Heart right ventricle (tissue), 16 donors: ENCODE measurements around the gene RANBP6. TPM values are rescaled to one million over a fixed set of nuclear protein-coding genes. Genes with fewer than 3 reads are reported as not detected.

Experiments used
- ATAC-seq, 8 donors: fragments of 200-7000 bp; cut with Tn5 transposase; one replicate each; pipeline ENCODE4 v1.9.1; 2020; ENCODE audit warnings: mild to moderate bottlenecking in 8 of 8, moderate library complexity in 8 of 8, moderate number of reproducible peaks in 1 of 8
- DNase-seq, 2 donors: peaks; one replicate each; pipeline ENCODE4 v3.0.0-alpha.2; 2020
- H3K27ac ChIP-seq, 10 donors: fragments of 200-600 bp; sonication (generic) in 2 of 10; one replicate each; pipeline versions ENCODE4 v1.5.0 to v1.8.0; 2020 to 2022; ENCODE audit warnings: mild to moderate bottlenecking in 3 of 10
- H3K27me3 ChIP-seq, 7 donors: fragments of 200-600 bp; one replicate each; pipeline ENCODE4 v1.8.0; 2021 to 2022; ENCODE audit warnings: mild to moderate bottlenecking in 2 of 7
- H3K36me3 ChIP-seq, 9 donors: fragments of 200-600 bp; sonication (generic) in 1 of 9; one replicate each; pipeline versions ENCODE4 v1.5.0 to v1.8.0; 2020 to 2022; ENCODE audit warnings: mild to moderate bottlenecking in 2 of 9
- H3K4me1 ChIP-seq, 9 donors: fragments of 200-600 bp; sonication (generic) in 1 of 9; one replicate each; pipeline versions ENCODE4 v1.5.0 to v1.8.0; 2020 to 2022; ENCODE audit warnings: mild to moderate bottlenecking in 4 of 9
- H3K4me3 ChIP-seq, 10 donors: fragments of 200-600 bp; sonication (generic) in 2 of 10; one replicate each; pipeline versions ENCODE4 v1.5.0 to v1.8.0; 2020 to 2022; ENCODE audit warnings: mild to moderate bottlenecking in 7 of 10, moderate library complexity in 2 of 10
- H3K9me3 ChIP-seq, 11 donors: fragments of 200-600 bp in 10 of 11; sonication (generic) in 2 of 11; one replicate each; pipeline versions ENCODE4 v1.5.0 to v1.8.0; 2013 to 2022; ENCODE audit warnings: mild to moderate bottlenecking in 2 of 11, control low read depth in 1 of 11, moderate library complexity in 1 of 11
- WGBS, 2 donors: extraction: QIAGEN DNeasy Blood & Tissue Kit; methylation state at CpG; one replicate each; pipeline ENCODE4 v1.1.7; 2013; ENCODE audit warnings: inconsistent platforms in 1 of 2; 5-methylcytosine and 5-hydroxymethylcytosine counted together
- intact Hi-C, 10 donors: fragments of 100-400 bp; cut with DNase I; formaldehyde crosslinking; loops; one replicate each; pipeline versions ENCODE4 v1.11.1 to v1.14.2; 2022
- microRNA-seq, 2 donors: library from miRNA; unstranded; fragments of <30 nt; microRNA quantifications; one replicate each; pipeline ENCODE4 v1.2.0, GENCODE V29; 2021
- polyA plus RNA-seq, 2 donors: library from polyadenylated mRNA; stranded (reverse); fragments of 200-250 nt; gene quantifications; one replicate each; pipeline ENCODE4 v1.2.3, GENCODE V29; 2013
- total RNA-seq, 10 donors: library from RNA; stranded (reverse); fragmentation: NEBNext Ultra II Directional in 3 of 10; extraction: Animal tissue kit (Norgen Biotek cat#: 25700) in 3 of 10; gene quantifications; one replicate each; pipeline versions ENCODE4 v1.2.1 to v1.2.4, GENCODE V29; 2021 to 2023
- TF ChIP-seq, protein P1 (sequence below), 9 donors: fragments of 200-600 bp; sonication (generic) in 2 of 9; IDR thresholded peaks; one replicate each; pipeline versions ENCODE4 v1.5.0 to v1.8.0; 2021 to 2022; ENCODE audit warnings: antibody characterized with exemption in 9 of 9, mild to moderate bottlenecking in 5 of 9, moderate library complexity in 1 of 9
- donor health status: Arrhythmogenic right ventricular cardiomyopathy.
- donor health status: ischemic (EF 13 %, LVEDD 7.1; RV severe dilation, severe dysfunction).
- donor health status: healthy with polysubstance abuse.
- donor health status: DM: no; HTN: yes; CAD: no.
- donor health status: DM: no; HTN: no; CAD: no.
- donor health status: ischemic (EF 25% LVEDD 6.9; RV normal size, moderate dysfunction).
- donor health status: ischemic (EF 25% LVEDD 5.7; RV mildly dilated, moderate dysfunction).
- donor health status: healthy.
- donor health status: DM: yes; HTN: yes; CAD: no.
- donor health status: Ischemic cardiomyopathy.
- donor health status: ischemic (EF 35%, LVEDD 5.7; RV mildly dilated, moderate dysfunction).
- donor health status: nonischemic (EF 11% LVEDD 7.7; RV severe dilation, severe dysfunction).
- donor health status: DM: yes; HTN: yes; CAD: no.
- donor health status: PGD.
- donor health status: ischemic (EF 29% LVEDD 5.4; RV normal size, mild dysfunction).
- donor health status: nonischemic (EF 23%, LVEDD 6.1; RV moderate dilation, normal function).

The RANBP6 gene
- total and polyA plus RNA-seq, 12 donors = 8.7 to 36.2 (median 25.3) TPM

DNA sequence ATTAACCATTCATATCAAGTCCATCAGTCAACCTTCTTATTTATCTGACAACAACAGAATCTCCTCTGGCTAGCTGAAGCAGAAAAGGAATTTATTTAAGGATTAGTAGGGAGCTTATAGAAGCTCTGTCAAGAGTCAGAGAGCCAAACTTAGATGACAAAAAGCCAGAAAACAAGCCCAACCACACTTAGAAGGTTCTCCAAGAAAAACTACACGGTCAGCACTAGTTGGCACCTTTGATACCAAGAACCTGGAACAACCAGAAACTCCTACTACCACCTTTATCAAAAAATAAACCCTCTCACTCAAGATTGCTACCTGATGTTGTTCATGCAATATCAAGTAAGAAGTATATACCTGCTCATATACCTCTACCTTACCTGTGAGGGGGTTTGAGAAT is 36.9 kb downstream of the RANBP6 start:
- H3K4me1 ChIP-seq = peaks cover 0 to 20% (median 12%) of the 10 kb centered on the region in 9 donors
- 68 to 74% methylated on average over 1 of the region's 1 CpG for WGBS, 2 donors
- DNase-seq (no peak), ATAC-seq (no peak)
- peaks cover 0 to 7% (median 0%) of the 10 kb centered on the region in 11 donors for H3K9me3 ChIP-seq
- H3K4me3 ChIP-seq = no peak overlapping the region
- TF ChIP-seq, protein P1, sequence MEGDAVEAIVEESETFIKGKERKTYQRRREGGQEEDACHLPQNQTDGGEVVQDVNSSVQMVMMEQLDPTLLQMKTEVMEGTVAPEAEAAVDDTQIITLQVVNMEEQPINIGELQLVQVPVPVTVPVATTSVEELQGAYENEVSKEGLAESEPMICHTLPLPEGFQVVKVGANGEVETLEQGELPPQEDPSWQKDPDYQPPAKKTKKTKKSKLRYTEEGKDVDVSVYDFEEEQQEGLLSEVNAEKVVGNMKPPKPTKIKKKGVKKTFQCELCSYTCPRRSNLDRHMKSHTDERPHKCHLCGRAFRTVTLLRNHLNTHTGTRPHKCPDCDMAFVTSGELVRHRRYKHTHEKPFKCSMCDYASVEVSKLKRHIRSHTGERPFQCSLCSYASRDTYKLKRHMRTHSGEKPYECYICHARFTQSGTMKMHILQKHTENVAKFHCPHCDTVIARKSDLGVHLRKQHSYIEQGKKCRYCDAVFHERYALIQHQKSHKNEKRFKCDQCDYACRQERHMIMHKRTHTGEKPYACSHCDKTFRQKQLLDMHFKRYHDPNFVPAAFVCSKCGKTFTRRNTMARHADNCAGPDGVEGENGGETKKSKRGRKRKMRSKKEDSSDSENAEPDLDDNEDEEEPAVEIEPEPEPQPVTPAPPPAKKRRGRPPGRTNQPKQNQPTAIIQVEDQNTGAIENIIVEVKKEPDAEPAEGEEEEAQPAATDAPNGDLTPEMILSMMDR (IDR thresholded peaks at IDR 0.05) = no peak
- no peaks in the 10 kb centered on the region for H3K27me3 ChIP-seq
- no peak overlapping the region for H3K27ac ChIP-seq
- peaks cover 0 to 50% (median 0%) of the 10 kb centered on the region in 9 donors for H3K36me3 ChIP-seq
- intact Hi-C loops = no loop called here

DNA sequence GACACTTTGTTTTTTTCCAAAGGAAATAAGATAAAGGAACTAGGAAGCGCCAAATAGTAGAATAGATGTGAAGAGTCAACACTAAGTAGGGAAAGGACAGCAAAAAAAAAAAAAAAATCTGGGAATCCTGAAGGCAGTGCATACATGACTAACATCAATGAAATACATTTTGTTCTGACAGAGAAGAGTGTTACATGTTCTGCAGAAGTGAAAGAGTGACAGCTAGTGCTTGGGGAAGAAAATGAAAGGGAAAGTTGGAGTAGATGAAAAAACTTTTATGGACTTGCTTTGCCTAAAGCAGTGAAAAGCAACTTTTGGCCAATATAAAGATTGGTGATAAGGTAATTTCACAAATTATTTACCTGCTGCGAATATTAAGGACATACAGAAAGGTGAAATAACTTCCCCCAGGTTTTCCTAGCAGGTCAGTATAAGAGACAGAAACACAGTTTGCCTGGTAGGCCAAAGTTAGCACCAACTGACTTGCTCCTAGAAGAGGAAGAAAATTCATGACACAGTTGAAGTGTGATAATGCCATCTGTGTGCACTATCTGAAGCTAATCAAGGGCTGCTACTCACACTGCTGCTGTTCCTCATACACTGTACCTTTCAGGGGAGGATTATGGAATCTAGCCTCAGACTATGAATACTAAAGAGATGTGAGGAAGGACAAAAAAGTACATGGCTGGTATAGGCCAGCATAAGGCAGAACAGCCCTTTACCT is 38.6 kb downstream of the RANBP6 start:
- H3K4me3 ChIP-seq = no peak overlapping the region
- TF ChIP-seq, protein P1 (IDR thresholded peaks at IDR 0.05) = peak in 3 of 9 donors; percentile 19 to 29 (median 25)
- peak overlapping the region in 4 of 10 donors; percentile 46 to 57 (median 54) for H3K27ac ChIP-seq
- H3K9me3 ChIP-seq = peaks cover 0 to 7% (median 0%) of the 10 kb centered on the region in 11 donors
- 84 to 91% methylated on average over 2 of the region's 2 CpGs for WGBS, 2 donors
- peak in 6 of 8 donors; percentile 9 to 88 (median 52) for ATAC-seq
- no peaks in the 10 kb centered on the region for H3K27me3 ChIP-seq
- H3K36me3 ChIP-seq = peaks cover 0 to 45% (median 0%) of the 10 kb centered on the region in 9 donors
- intact Hi-C loops = no loop called here
- no peak for DNase-seq
- H3K4me1 ChIP-seq = peaks cover 0 to 20% (median 12%) of the 10 kb centered on the region in 9 donors

DNA sequence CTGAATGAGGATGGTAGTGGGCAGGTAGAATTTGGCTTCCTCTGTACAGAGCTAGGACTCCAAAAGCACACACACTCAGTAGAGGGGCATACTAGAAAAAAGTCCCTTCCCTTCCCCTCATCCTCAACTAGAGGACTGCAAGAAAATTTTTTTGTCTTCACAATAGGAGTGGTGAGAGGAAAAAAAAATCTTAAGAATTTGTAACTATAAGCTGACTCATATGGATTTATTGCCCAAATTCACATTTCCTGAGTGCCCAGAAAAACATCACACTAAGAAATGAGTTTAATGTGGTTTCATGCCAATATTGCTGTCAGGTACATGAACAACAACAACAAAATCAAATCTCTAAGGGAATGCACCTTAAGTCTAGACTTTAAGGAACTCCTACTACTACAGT is 43.7 kb downstream of the RANBP6 start:
- Histone ChIP-seq H3K4me1 (peaks cover 0 to 11% (median 7%) of the 10 kb centered on the region in 9 donors), H3K9me3 (peaks cover 0 to 7% (median 0%) of the 10 kb centered on the region in 11 donors), H3K27ac (no peak overlapping the region), H3K4me3 (no peak overlapping the region), H3K27me3 (no peaks in the 10 kb centered on the region), H3K36me3 (peaks cover 0 to 75% (median 12%) of the 10 kb centered on the region in 9 donors)
- intact Hi-C loops = no loop called here
- TF ChIP-seq, protein P1 (IDR thresholded peaks at IDR 0.05) = no peak
- ATAC-seq (no peak), DNase-seq (no peak)

Small RNA genes within 50 kb of the gene (microRNA-seq; reads per million reads assigned to microRNA genes)
- 0.51 to 0.60 reads per million in 2 donors for gene MIR4665

Other genes starting within 250 kb of the RANBP6 start
- gene ERMP1, start 182.5 kb downstream of the RANBP6 start, total RNA-seq = 10 to 100 TPM; 17.0 to 26.2 (median 22.9) TPM
- 1 to 10 TPM; 5.1 to 5.3 TPM for gene ERMP1, start 182.5 kb downstream of the RANBP6 start, polyA plus RNA-seq
- gene MLANA, start 124.7 kb downstream of the RANBP6 start, total RNA-seq = not detected
- not detected for gene MLANA, start 124.7 kb downstream of the RANBP6 start, polyA plus RNA-seq
- 10 to 100 TPM; 11.8 to 41.8 (median 18.7) TPM for gene IL33, start 200.2 kb upstream of the RANBP6 start, total RNA-seq
- 10 to 100 TPM; 17.5 to 23.0 TPM for gene IL33, start 200.2 kb upstream of the RANBP6 start, polyA plus RNA-seq